ENCODE data around the gene UNC119B.

GRCh38 chr12:120690978-120691377 lies 19.3 kb upstream of the UNC119B start:
- TF ChIP-seq POLR2A (IDR thresholded peaks at IDR 0.05) (no peak), POLR2AphosphoS5 (IDR thresholded peaks at IDR 0.05) (no peak), CTCF (IDR thresholded peaks at IDR 0.05) (no peak), EP300 (IDR thresholded peaks at IDR 0.05) (no peak)

Measured in upper lobe of left lung (tissue), 4 donors.